ENCODE data around the gene PIGS. TPM values are rescaled to one million over a fixed set of nuclear protein-coding genes. Genes with fewer than 3 reads are reported as not detected.

The PIGS gene
- total and polyA plus RNA-seq, 7 donors: 17.2 to 66.3 (median 33.7) TPM

- H3K9me3 ChIP-seq: no peaks in the 10 kb centered on the region
- no peaks in the 10 kb centered on the region for H3K36me3 ChIP-seq
- intact Hi-C loops (cut with DNase I): no loop called here
- H3K27me3 ChIP-seq: peaks cover 5 to 41% (median 27%) of the 10 kb centered on the region in 3 donors
- TF ChIP-seq POLR2A (IDR thresholded peaks at IDR 0.05): no peak
- TF ChIP-seq POLR2AphosphoS5 (IDR thresholded peaks at IDR 0.05): no peak
- no peak for TF ChIP-seq EP300 (IDR thresholded peaks at IDR 0.05)
- TF ChIP-seq CTCF (IDR thresholded peaks at IDR 0.05): no peak
- H3K27ac ChIP-seq: no peak overlapping the region
- DNase-seq: no peak
- no peaks in the 10 kb centered on the region for H3K4me1 ChIP-seq
- H3K4me3 ChIP-seq: no peak overlapping the region
- WGBS, 2 donors: 14 to 56% methylated on average over 16 of the region's 16 CpGs
Observed at GRCh38 chr17:28514561-28515002, 56.7 kb downstream of the PIGS start.

GRCh38 chr17:28513476-28513875, 57.8 kb downstream of the PIGS start:
- 83 to 84% methylated on average over 7 of the region's 7 CpGs for WGBS, 2 donors
- H3K4me3 ChIP-seq: no peak overlapping the region

GRCh38 chr17:28511858-28512461, 59.4 kb downstream of the PIGS start:
- peaks cover 12 to 67% (median 39%) of the 10 kb centered on the region in 3 donors for H3K27me3 ChIP-seq
- no peak for DNase-seq
- no peaks in the 10 kb centered on the region for H3K9me3 ChIP-seq
- intact Hi-C loops (cut with DNase I): no loop called here
- no peaks in the 10 kb centered on the region for H3K36me3 ChIP-seq
- H3K27ac ChIP-seq: no peak overlapping the region
- WGBS, 2 donors: 85 to 86% methylated on average over 3 of the region's 3 CpGs
- no peak for TF ChIP-seq CTCF (IDR thresholded peaks at IDR 0.05)
- TF ChIP-seq POLR2AphosphoS5 (IDR thresholded peaks at IDR 0.05): no peak
- no peak for TF ChIP-seq POLR2A (IDR thresholded peaks at IDR 0.05)
- TF ChIP-seq EP300 (IDR thresholded peaks at IDR 0.05): no peak
- no peaks in the 10 kb centered on the region for H3K4me1 ChIP-seq
- no peak overlapping the region for H3K4me3 ChIP-seq

More at GRCh38 chr17:28513476-28513875, 57.8 kb downstream of the PIGS start:
- DNase-seq: no peak
- peaks cover 7 to 52% (median 37%) of the 10 kb centered on the region in 3 donors for H3K27me3 ChIP-seq
- intact Hi-C loops (cut with DNase I): no loop called here
- H3K27ac ChIP-seq: no peak overlapping the region
- TF ChIP-seq CTCF (IDR thresholded peaks at IDR 0.05) (no peak), EP300 (IDR thresholded peaks at IDR 0.05) (no peak), POLR2AphosphoS5 (IDR thresholded peaks at IDR 0.05) (no peak), POLR2A (IDR thresholded peaks at IDR 0.05) (no peak)
- H3K9me3 ChIP-seq: no peaks in the 10 kb centered on the region
- H3K4me1 ChIP-seq: no peaks in the 10 kb centered on the region
- H3K36me3 ChIP-seq: no peaks in the 10 kb centered on the region

- no peak for TF ChIP-seq EP300 (IDR thresholded peaks at IDR 0.05)
- no peak for TF ChIP-seq POLR2A (IDR thresholded peaks at IDR 0.05)
- TF ChIP-seq POLR2AphosphoS5 (IDR thresholded peaks at IDR 0.05): no peak
- Histone ChIP-seq H3K9me3 (no peaks in the 10 kb centered on the region), H3K4me1 (no peaks in the 10 kb centered on the region), H3K27ac (no peak overlapping the region), H3K27me3 (peaks cover 12 to 71% (median 46%) of the 10 kb centered on the region in 3 donors), H3K4me3 (no peak overlapping the region), H3K36me3 (no peaks in the 10 kb centered on the region)
- intact Hi-C loops (cut with DNase I): no loop called here
- DNase-seq: no peak
- WGBS, 2 donors: 76 to 86% methylated on average over 7 of the region's 7 CpGs
Observed at GRCh38 chr17:28509789-28510188, 61.5 kb downstream of the PIGS start.

GRCh38 chr17:28508211-28508724, 63.1 kb downstream of the PIGS start:
- 71 to 74% methylated on average over 11 of the region's 11 CpGs for WGBS, 2 donors
- intact Hi-C loops (cut with DNase I): no loop called here
- peaks cover 8 to 66% (median 37%) of the 10 kb centered on the region in 3 donors for H3K27me3 ChIP-seq

More at GRCh38 chr17:28508211-28508724, 63.1 kb downstream of the PIGS start:
- H3K36me3 ChIP-seq: no peaks in the 10 kb centered on the region
- no peak overlapping the region for H3K27ac ChIP-seq
- no peaks in the 10 kb centered on the region for H3K4me1 ChIP-seq
- TF ChIP-seq CTCF (IDR thresholded peaks at IDR 0.05): no peak
- no peak for TF ChIP-seq EP300 (IDR thresholded peaks at IDR 0.05)
- TF ChIP-seq POLR2A (IDR thresholded peaks at IDR 0.05): no peak
- TF ChIP-seq POLR2AphosphoS5 (IDR thresholded peaks at IDR 0.05): no peak
- no peaks in the 10 kb centered on the region for H3K9me3 ChIP-seq
- DNase-seq: no peak
- no peak overlapping the region for H3K4me3 ChIP-seq

Measured in sigmoid colon (tissue), 7 donors.